GM18526 (cell line): Measurements from ENCODE around the gene AURKAIP1.

Source experiments
- POLR2A ChIP-seq: IDR thresholded peaks from 3 replicates; pipeline ENCODE4 v1.6.1; 2011; ENCODE audit not compliant: insufficient read length; ENCODE audit errors: extremely low read depth

Gene AURKAIP1

DNA sequence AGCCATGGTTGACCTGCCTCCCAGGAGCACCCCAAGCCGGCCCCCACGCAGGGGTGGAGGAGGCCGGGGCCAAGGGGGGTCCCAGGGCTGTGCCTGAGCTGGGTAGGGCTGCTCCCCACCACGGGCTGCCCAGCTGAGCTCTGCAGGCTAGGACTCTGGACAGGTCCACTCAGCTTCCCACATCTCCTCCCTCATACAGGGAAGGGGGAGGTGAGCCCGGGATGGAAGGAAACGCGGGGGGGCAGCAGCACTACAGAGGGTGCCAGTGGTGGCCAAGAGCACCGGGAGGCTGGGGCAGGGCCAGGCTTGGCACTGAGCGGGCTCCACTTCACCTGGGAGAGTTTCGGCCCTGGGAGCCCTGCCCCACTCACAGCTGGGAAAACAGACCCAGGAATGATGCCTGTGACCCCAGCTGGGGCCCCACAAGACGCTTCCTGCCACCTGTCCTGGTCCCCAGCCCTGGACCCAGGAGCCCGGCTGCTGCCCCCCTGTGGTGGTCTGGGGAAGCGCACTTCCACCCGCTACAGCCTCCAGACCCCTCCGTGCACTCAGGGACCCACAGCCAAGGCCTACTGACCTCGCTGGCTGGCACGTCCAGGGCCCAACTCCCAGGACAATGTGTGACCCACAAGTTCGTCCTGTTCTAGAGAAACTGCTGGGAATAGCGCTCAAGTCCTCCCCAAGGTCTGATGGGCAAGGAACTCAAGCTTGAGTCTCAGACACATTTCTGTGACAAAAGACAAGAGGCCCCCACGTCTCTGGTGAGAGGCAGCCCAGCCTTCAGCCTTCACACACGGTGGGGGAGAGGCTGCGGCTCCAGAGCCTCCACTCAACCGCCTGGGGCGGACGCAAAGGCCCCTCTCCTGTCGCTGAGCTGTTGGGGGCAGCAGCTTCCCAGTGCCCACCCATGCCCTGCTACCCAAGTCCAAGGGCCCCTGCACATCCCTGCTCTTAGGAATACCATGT lies 3.0 kb downstream of the AURKAIP1 start:
- TF ChIP-seq POLR2A, result no peak

DNA sequence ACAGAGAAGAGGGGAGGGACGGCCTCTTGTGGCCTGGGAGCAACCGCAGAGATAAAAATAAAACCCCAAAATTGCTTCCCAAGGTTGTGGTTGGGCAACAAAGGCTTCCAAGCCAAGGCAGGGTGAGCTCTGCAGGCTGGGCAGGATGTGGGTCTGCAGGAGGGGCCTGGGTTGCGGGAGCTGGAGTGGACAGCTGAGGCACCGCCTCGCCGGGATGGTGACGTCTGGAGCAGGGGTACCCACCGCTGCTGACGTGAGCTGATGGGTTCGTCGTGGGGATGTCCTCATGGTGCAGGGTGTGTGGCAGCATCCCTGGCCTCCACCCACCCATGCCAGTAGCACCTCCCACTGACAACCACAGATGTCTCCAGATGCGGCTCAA lies 3.7 kb downstream of the AURKAIP1 start:
- no peak for TF ChIP-seq POLR2A

- TF ChIP-seq POLR2A, result no peak
Measured at GRCh38 chr1:1370771-1371300, 4.2 kb downstream of the AURKAIP1 start.

DNA sequence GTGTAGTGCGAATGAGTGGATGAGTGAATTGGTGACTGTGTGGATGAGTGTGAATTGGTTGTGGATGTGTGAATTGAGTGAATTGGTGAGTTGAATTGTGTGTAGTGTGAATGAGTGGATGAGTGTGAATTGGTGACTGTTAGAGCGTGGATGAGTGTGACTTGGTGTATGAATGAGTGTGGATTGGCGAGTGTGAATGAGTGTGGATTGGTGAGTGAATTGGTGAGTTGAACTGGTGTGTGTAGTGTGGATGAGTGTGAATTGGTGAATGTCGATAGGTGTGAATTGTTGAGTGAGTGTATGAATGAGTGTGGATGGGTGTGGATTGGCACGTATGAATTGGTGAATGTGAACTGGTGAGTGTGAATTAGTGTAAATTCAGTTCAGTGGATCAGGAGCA lies 7.7 kb downstream of the AURKAIP1 start:
- no peak for TF ChIP-seq POLR2A

- no peak for TF ChIP-seq POLR2A
Measured at GRCh38 chr1:1366699-1367066, 8.3 kb downstream of the AURKAIP1 start.

- no peak for TF ChIP-seq POLR2A
Measured at GRCh38 chr1:1365875-1366698, 8.9 kb downstream of the AURKAIP1 start.

DNA sequence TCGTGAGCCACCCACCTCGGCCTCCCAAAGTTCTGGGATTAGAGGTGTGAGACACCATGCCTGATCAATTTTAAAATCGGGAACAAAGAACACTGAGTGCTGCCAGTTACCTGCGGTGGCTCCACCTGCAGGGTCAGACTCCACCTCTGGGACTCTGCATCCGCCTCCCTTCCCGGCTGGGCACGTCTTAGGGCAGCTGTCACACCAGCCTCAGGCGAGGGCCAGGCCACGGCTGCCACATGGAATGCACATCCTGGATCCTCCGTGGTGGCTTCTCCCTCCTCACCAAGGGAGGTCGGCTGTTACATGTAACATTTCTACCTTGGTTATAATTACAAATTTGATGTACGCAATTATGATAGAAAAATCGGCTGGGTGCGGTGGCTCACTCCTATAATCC lies 10.7 kb downstream of the AURKAIP1 start:
- TF ChIP-seq POLR2A, result no peak

GRCh38 chr1:1361982-1362423 lies 13.0 kb downstream of the AURKAIP1 start:
- TF ChIP-seq POLR2A, result no peak

GRCh38 chr1:1361233-1361981 lies 13.6 kb downstream of the AURKAIP1 start:
- no peak for TF ChIP-seq POLR2A

DNA sequence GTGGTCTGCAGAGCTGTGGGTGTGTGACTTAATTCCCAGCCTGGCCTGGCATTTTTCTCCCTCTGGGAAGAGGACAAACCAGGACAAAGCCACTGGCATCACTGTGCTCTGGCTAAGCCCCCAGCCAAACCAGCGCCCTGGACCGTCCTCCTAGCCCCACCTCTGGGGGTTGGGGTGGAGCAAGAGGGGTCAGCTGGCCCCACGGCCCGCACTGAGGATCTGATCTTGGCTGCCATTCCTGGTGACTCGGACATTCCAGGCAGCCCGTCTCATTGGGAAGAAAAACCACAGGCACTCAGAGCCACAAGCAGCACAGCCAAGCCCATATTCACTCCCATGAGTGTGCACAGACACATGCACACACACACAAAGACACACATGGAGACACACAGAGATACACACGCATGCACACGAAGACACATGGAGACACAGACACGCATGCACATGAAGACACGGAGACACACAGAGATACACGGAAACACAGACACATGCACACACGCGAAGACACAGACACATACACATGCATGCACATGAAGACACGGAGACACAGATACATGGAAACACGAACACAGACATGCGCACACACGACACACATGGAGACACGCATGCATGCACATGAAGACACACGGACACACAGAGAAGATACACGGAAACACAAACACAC lies 14.4 kb downstream of the AURKAIP1 start:
- no peak for TF ChIP-seq POLR2A

- TF ChIP-seq POLR2A, result no peak
Measured at GRCh38 chr1:1359664-1360468, 15.1 kb downstream of the AURKAIP1 start.

DNA sequence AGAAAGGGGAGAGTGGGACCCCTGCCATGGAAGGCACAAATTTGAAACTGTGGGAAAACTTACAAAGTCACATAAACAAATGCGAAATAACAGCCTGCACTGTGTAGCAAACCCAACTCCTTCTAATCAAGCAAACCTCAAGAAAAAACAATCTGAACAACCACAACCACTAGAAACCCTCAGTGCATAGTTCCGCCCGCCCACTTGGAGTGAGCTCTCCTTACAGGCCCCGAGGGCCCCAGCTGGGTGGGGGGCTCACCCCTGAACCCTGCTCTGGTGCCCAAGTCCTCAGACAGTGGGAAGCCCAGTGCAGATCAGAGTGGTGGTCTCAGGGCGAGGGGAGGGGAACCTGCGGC lies 15.7 kb downstream of the AURKAIP1 start:
- no peak for TF ChIP-seq POLR2A

DNA sequence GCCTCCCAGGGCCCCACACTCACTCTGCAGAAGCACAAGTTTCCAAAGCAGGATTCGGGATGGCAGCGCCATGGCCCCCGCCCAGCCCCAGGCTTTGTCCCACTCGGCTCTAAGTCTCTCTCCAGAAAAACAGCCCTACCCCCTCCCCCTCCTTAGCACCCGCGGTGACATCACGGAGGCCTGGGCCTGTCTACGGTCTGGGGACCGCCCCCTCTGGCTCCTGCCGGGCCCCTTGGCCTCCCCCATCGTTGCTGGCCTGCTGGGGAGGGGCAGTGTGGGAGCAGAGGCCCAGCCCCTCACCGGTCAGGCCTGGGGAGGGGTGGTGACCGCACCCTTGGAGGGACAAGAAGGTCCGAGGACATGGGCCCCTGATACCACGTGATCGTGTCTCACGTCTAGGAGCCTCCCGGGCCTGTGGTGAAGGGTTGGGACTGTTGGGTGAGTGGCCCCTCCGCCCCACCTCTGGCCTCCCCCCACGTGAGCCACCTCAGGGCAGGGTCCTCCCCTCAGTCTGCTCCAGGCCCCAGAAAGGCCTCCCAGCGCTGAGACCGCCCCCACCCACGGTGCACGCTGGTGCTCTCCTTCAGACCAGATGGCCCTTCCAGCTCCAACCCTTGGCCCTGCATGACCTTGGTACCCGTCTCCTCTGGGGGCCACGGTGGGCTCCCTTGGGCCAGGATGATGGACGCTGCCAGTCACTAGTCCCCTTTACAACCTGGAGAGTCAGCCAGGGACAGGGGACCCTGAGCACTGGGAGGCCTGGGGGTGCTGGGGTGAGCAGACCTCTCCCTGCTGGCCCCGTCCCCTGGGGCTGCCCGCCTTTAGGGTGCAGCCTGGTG lies 16.4 kb downstream of the AURKAIP1 start, which contains the start of gene MXRA8:
TSS of gene MXRA8 (minus strand) at position 123 of the 839 bp plus-strand sequence. CDS start at position 72, 51 bp downstream.
- TF ChIP-seq POLR2A, result no peak
